C4-2B (cell line): ENCODE results near the gene PCSK1N.

Experiments
- ZFX ChIP-seq: fragments of 450-650 bp; IDR thresholded peaks from 2 replicates; pipeline ENCODE4 v1.6.1; 2017
- TF ChIP-seq, protein P1 (sequence below): fragments of 450-650 bp; conservative IDR thresholded peaks from 2 replicates; pipeline ENCODE4 v1.5.1; 2017; ENCODE audit warnings: mild to moderate bottlenecking

DNA sequence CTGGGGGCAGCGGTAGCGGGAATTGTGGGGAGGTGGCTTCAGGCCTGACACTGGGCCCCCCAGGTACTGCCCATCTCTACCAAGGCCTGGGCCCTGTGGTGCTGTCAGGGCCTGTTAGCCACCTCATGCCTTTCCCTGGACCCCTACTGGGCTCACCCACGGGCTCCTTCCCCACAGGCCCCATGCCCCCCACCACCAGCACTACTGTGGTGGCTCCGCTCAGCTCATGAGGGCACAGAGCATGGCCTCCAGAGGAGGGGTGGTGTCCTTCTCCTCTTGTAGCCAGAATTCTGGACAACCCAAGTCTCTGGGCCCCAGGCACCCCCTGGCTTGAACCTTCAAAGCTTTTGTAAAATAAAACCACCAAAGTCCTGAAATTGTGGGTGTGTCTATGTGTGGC is 41.5 kb downstream of the PCSK1N start:
- TF ChIP-seq, protein P1, sequence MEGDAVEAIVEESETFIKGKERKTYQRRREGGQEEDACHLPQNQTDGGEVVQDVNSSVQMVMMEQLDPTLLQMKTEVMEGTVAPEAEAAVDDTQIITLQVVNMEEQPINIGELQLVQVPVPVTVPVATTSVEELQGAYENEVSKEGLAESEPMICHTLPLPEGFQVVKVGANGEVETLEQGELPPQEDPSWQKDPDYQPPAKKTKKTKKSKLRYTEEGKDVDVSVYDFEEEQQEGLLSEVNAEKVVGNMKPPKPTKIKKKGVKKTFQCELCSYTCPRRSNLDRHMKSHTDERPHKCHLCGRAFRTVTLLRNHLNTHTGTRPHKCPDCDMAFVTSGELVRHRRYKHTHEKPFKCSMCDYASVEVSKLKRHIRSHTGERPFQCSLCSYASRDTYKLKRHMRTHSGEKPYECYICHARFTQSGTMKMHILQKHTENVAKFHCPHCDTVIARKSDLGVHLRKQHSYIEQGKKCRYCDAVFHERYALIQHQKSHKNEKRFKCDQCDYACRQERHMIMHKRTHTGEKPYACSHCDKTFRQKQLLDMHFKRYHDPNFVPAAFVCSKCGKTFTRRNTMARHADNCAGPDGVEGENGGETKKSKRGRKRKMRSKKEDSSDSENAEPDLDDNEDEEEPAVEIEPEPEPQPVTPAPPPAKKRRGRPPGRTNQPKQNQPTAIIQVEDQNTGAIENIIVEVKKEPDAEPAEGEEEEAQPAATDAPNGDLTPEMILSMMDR, result no peak
- no peak for TF ChIP-seq ZFX
